BJ (cell line): Measurements from ENCODE around the gene MAMLD1. TPM values are rescaled to one million over a fixed set of nuclear protein-coding genes. Genes with fewer than 3 reads are reported as not detected.

ENCODE experiments used
- CTCF ChIA-PET: fragments of 350-600 bp; formaldehyde crosslinking; extraction: SDS; loops from one replicate; lab custom pipeline; 2021; ENCODE audit warnings: antibody characterized with exemption, inconsistent platforms; lab: Yijun Ruan, JAX
- POLR2A ChIA-PET: fragments of 300-600 bp; sonication (Branson Sonifier 250); formaldehyde crosslinking; extraction: SDS; loops from one replicate; lab custom pipeline; 2021; ENCODE audit warnings: antibody characterized with exemption; lab: Charles Lee
- DNase-seq: peaks from one replicate; pipeline ENCODE4 v3.0.0-alpha.2; 2011; ENCODE audit warnings: low read depth
- H3K27me3 ChIP-seq: 2 replicates; pipeline ENCODE4 v1.6.0; 2011; ENCODE audit warnings: low read length; ENCODE audit not compliant: control insufficient read depth, insufficient read depth
- H3K36me3 ChIP-seq: 2 replicates; pipeline ENCODE4 v1.5.1; 2011; ENCODE audit warnings: low read length; ENCODE audit not compliant: control insufficient read depth, insufficient read depth
- H3K4me3 ChIP-seq: 2 replicates; pipeline ENCODE4 v1.5.1; 2011; ENCODE audit warnings: low read depth, mild to moderate bottlenecking, control low read depth, low read length
- CTCF ChIP-seq: IDR thresholded peaks from 2 replicates; pipeline ENCODE4 v1.5.1; 2011; ENCODE audit warnings: low read depth, mild to moderate bottlenecking, control low read depth, inconsistent platforms, low read length, moderate library complexity; ENCODE audit not compliant: insufficient read depth
- polyA plus RNA-seq: library from polyadenylated mRNA; depleted of rRNA; stranded (reverse); fragments of >200 nt; gene quantifications from 2 replicates; pipeline ENCODE4 v1.2.3, GENCODE V29; 2011

MAMLD1 gene
- polyA plus RNA-seq, 1 experiment = 3.9 TPM

DNA sequence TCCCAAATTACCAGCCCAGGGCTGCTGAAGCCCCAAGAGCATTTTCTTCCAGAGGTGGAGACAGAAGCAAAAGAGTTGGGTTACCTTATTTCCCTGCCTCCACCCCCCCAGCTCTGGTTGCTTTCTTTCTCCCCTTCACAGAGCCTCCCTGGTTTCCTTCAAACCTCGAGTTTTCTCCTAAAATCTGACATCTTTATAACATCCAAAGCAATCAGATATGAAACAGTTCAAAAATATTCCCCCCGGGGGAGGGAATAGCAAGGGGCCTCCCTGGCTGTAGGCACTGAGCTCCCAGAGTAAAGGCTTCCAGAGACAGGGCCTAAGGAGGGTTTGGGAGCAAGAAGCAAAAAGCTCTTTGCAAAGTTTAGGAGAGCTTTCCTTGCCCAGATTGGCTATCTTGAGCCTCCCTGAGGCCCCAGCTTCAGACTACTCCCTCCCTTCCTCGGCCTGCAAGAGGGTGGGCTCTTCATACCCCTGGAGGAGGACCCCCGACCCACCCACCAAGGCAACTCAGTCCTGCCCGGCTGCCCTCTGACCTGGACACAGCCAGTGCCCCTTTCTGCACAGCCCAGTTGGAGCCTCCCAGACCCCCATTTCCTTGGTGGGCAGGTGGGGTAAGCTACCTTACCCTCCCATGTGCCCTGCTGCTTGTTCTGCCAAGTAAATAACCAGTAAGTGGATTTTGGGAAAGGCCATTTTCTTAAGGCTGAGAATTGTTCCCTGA is 7.6 kb downstream of the MAMLD1 start:
- DNase-seq = no peak
- no peak for TF ChIP-seq CTCF
- no peak overlapping the region for H3K4me3 ChIP-seq
- ChIA-PET POLR2A (no interaction called here), CTCF (no interaction called here)
- no peaks in the 10 kb centered on the region for H3K36me3 ChIP-seq
- no peaks in the 10 kb centered on the region for H3K27me3 ChIP-seq

- no peak for TF ChIP-seq CTCF
- Histone ChIP-seq H3K36me3 (no peaks in the 10 kb centered on the region), H3K27me3 (no peaks in the 10 kb centered on the region), H3K4me3 (no peak overlapping the region)
- POLR2A ChIA-PET = no interaction called here
- CTCF ChIA-PET = no interaction called here
- DNase-seq = no peak
Observed at GRCh38 chrX:150371877-150372276, 8.8 kb downstream of the MAMLD1 start.

- TF ChIP-seq CTCF = no peak
- H3K27me3 ChIP-seq = no peaks in the 10 kb centered on the region
- no peak for DNase-seq
- no peak overlapping the region for H3K4me3 ChIP-seq
- H3K36me3 ChIP-seq = no peaks in the 10 kb centered on the region
- CTCF ChIA-PET = no interaction called here
- POLR2A ChIA-PET = no interaction called here
Observed at GRCh38 chrX:150372280-150372679, 9.2 kb downstream of the MAMLD1 start.

- TF ChIP-seq CTCF = no peak
- no peak for DNase-seq
- POLR2A ChIA-PET = no interaction called here
- no peaks in the 10 kb centered on the region for H3K27me3 ChIP-seq
- no peak overlapping the region for H3K4me3 ChIP-seq
- no peaks in the 10 kb centered on the region for H3K36me3 ChIP-seq
- CTCF ChIA-PET = no interaction called here
Observed at GRCh38 chrX:150372756-150373155, 9.6 kb downstream of the MAMLD1 start.

DNA sequence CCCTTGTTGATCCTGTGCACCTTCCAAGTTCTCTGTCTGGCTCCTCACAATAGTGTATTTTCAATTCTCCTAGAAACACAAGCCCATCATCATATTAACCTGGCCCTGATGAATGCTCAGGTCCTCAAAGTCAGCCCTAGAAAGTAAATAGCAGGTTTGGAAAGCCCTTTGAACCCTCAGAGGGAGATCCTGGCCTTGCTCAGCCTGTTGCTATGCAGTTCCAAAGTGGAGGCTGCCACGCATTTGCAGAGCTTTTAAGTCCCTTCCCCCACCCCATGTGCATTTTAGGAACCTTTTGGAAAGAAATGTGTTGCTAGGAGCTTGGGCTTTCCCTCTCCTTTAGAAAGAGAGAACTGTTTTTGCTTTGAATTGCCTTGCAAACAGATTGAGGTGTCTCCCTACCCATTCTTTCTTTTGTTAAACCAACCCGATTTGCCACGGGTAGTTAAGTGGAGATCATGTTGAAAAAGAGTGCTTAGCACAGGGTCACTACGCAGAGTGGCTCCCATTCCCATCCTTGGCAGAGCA is 12.2 kb downstream of the MAMLD1 start:
- Histone ChIP-seq H3K4me3 (no peak overlapping the region), H3K27me3 (no peaks in the 10 kb centered on the region), H3K36me3 (no peaks in the 10 kb centered on the region)
- TF ChIP-seq CTCF = no peak
- no peak for DNase-seq
- POLR2A ChIA-PET = no interaction called here
- CTCF ChIA-PET = no interaction called here
